Breast epithelium (tissue), 3 donors: ENCODE data around the gene ITPKB.

Source experiments
- CTCF ChIP-seq, 3 donors: fragments of 450-650 bp; IDR thresholded peaks; one replicate each; pipeline ENCODE4 v1.5.1; 2016 to 2017; ENCODE audit warnings: antibody characterized with exemption in 3 of 3, mild to moderate bottlenecking in 3 of 3, moderate library complexity in 3 of 3
- POLR2A ChIP-seq: fragments of 450-650 bp; IDR thresholded peaks from one replicate; pipeline ENCODE4 v1.6.1; 2016; ENCODE audit warnings: antibody characterized with exemption, mild to moderate bottlenecking, moderate library complexity
- POLR2AphosphoS5 ChIP-seq, 3 donors: sonication (generic); formaldehyde crosslinking; IDR thresholded peaks; one replicate each; pipeline ENCODE4 v1.6.1; 2017; ENCODE audit warnings: antibody characterized with exemption in 3 of 3

GRCh38 chr1:226751703-226752102, 12.6 kb upstream of the ITPKB start:
- TF ChIP-seq CTCF (IDR thresholded peaks at IDR 0.05) (no peak), POLR2A (no peak), POLR2AphosphoS5 (IDR thresholded peaks at IDR 0.05) (no peak)
